MM.1S (cell line): ENCODE measurements around the gene ZNF665.

Source experiments
- DNase-seq: peaks from one replicate; pipeline ENCODE4 v3.0.0-alpha.2; 2015
- H2AFZ ChIP-seq: fragments of 300-600 bp; sonication (generic); 2 replicates; pipeline ENCODE4 v1.6.0; 2016; ENCODE audit warnings: antibody characterized with exemption, low read length
- H3F3A ChIP-seq: fragments of 300-600 bp; sonication (generic); 2 replicates; pipeline ENCODE4 v1.6.1; 2016; ENCODE audit warnings: mild to moderate bottlenecking, antibody characterized with exemption, low read length, moderate library complexity, mixed read lengths; ENCODE audit not compliant: insufficient read depth
- H3K27ac ChIP-seq: fragments of 300-600 bp; sonication (generic); 2 replicates; pipeline ENCODE4 v1.5.1; 2016; ENCODE audit warnings: mild to moderate bottlenecking, low read length
- H3K27me3 ChIP-seq: fragments of 300-600 bp; sonication (generic); replicated peaks from 2 replicates; pipeline ENCODE4 v1.6.0; 2016; ENCODE audit warnings: low read length; ENCODE audit not compliant: insufficient read depth
- H3K36me3 ChIP-seq: fragments of 300-600 bp; sonication (generic); replicated peaks from 2 replicates; pipeline ENCODE4 v1.6.1; 2016; ENCODE audit warnings: mild to moderate bottlenecking, low read length, mixed read lengths; ENCODE audit not compliant: insufficient read depth
- H3K4me1 ChIP-seq: fragments of 300-600 bp; sonication (generic); 2 replicates; pipeline ENCODE4 v1.6.1; 2016; ENCODE audit warnings: low read length, mixed read lengths
- H3K4me2 ChIP-seq: fragments of 300-600 bp; sonication (generic); 2 replicates; pipeline ENCODE4 v1.6.0; 2016; ENCODE audit warnings: low read depth, low read length
- H3K4me3 ChIP-seq: fragments of 300-600 bp; sonication (generic); 2 replicates; pipeline ENCODE4 v1.5.1; 2016; ENCODE audit warnings: low read length, mixed read lengths
- H3K79me2 ChIP-seq: fragments of 300-600 bp; sonication (generic); 2 replicates; pipeline ENCODE4 v1.6.1; 2016; ENCODE audit warnings: mixed run types, low read length, mixed read lengths
- H3K9ac ChIP-seq: fragments of 300-600 bp; sonication (generic); 2 replicates; pipeline ENCODE4 v1.6.1; 2016; ENCODE audit warnings: low read length, mixed read lengths
- H3K9me2 ChIP-seq: fragments of 300-600 bp; sonication (generic); replicated peaks from 2 replicates; pipeline ENCODE4 v1.6.1; 2016; ENCODE audit warnings: mild to moderate bottlenecking, low read length, mixed read lengths; ENCODE audit not compliant: insufficient read depth
- H3K9me3 ChIP-seq: fragments of 300-600 bp; sonication (generic); replicated peaks from 2 replicates; pipeline ENCODE4 v1.6.1; 2016; ENCODE audit warnings: mild to moderate bottlenecking, low read length, mixed read lengths; ENCODE audit not compliant: insufficient read depth
- H4K20me1 ChIP-seq: fragments of 300-600 bp; sonication (generic); 2 replicates; pipeline ENCODE4 v1.6.1; 2016; ENCODE audit warnings: mild to moderate bottlenecking, low read length, moderate library complexity, mixed read lengths; ENCODE audit not compliant: insufficient read depth
- EZH2 ChIP-seq: fragments of 300-600 bp; sonication (generic); optimal IDR thresholded peaks from 2 replicates; pipeline ENCODE3; 2017; ENCODE audit warnings: low read depth, mild to moderate bottlenecking, antibody characterized with exemption, low read length, mixed read lengths
- EZH2phosphoT487 ChIP-seq: fragments of 300-600 bp; sonication (generic); IDR thresholded peaks from 2 replicates; pipeline ENCODE4 v1.6.1; 2018; ENCODE audit warnings: antibody characterized with exemption, low read length
- TF ChIP-seq, protein P1 (sequence below): fragments of 300-600 bp; sonication (generic); IDR thresholded peaks from 2 replicates; pipeline ENCODE4 v1.5.1; 2016; ENCODE audit warnings: antibody characterized with exemption, low read length, mixed read lengths

The ZNF665 gene

DNA sequence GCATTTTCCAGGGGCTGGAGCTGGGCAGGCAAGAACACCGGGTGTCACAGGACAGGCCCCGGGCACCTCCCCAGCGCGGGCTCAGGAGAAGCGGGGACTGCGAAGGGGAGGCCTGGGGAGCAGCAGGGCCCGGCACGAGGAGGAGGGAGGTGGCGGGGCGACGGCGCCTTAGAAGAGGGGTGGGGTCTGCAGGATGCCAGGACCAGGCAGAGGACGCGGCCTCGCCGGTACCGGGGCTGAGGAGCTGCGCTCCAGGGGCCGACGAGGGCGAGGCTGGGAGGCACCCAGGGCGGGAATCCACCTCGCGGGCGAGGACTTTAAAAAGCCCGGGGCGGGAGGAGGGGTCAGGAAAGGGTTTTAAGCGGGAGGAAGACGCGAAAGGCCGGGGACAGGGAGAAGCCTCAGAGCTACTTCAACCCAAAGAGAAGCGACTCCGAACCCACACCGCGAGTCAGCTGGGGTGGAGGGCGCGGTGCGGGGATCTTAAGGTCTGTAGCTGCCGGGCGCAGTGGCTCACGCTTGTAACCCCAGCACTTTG, 35.0 kb downstream of the ZNF665 start:
- Histone ChIP-seq H3K4me3 (no peak overlapping the region), H3K4me2 (no peak overlapping the region), H2AFZ (no peak overlapping the region), H3K36me3 (no peaks in the 10 kb centered on the region), H3K27ac (no peak overlapping the region), H3F3A (no peaks in the 10 kb centered on the region), H3K79me2 (no peaks in the 10 kb centered on the region), H3K9me3 (no peaks in the 10 kb centered on the region), H3K4me1 (no peaks in the 10 kb centered on the region), H3K9me2 (no peaks in the 10 kb centered on the region), H4K20me1 (no peaks in the 10 kb centered on the region), H3K9ac (no peak overlapping the region), H3K27me3 (no peaks in the 10 kb centered on the region)
- TF ChIP-seq, protein P1, sequence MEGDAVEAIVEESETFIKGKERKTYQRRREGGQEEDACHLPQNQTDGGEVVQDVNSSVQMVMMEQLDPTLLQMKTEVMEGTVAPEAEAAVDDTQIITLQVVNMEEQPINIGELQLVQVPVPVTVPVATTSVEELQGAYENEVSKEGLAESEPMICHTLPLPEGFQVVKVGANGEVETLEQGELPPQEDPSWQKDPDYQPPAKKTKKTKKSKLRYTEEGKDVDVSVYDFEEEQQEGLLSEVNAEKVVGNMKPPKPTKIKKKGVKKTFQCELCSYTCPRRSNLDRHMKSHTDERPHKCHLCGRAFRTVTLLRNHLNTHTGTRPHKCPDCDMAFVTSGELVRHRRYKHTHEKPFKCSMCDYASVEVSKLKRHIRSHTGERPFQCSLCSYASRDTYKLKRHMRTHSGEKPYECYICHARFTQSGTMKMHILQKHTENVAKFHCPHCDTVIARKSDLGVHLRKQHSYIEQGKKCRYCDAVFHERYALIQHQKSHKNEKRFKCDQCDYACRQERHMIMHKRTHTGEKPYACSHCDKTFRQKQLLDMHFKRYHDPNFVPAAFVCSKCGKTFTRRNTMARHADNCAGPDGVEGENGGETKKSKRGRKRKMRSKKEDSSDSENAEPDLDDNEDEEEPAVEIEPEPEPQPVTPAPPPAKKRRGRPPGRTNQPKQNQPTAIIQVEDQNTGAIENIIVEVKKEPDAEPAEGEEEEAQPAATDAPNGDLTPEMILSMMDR = no peak
- no peak for TF ChIP-seq EZH2phosphoT487
- TF ChIP-seq EZH2 = no peak
- DNase-seq = no peak

DNA sequence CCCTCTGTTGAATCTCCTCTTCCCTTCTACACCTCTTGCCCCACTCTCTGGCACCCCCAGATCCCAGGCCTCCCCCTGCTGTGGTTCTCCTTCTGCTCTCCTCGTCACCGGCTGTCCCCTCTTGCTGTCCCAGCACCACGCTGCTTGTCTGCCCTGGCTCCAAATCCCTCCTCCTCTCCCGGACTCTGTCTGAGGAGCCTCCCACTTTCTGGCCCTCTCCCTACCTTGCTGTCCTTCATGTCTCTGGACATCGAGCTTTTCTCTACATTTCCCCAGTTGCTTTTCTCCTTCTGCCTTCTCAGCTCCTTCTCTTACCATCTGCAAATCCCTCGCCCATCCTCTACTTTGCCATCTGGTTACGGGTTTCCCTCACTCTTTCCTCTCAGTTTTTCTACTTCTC, 35.5 kb downstream of the ZNF665 start:
- Histone ChIP-seq H4K20me1 (no peaks in the 10 kb centered on the region), H3K79me2 (no peaks in the 10 kb centered on the region), H3K4me2 (no peak overlapping the region), H3K9ac (no peak overlapping the region), H3K36me3 (no peaks in the 10 kb centered on the region), H3K27me3 (no peaks in the 10 kb centered on the region), H3K27ac (no peak overlapping the region), H3K9me2 (no peaks in the 10 kb centered on the region), H3K4me3 (no peak overlapping the region), H3K9me3 (no peaks in the 10 kb centered on the region), H3K4me1 (no peaks in the 10 kb centered on the region), H2AFZ (no peak overlapping the region), H3F3A (no peaks in the 10 kb centered on the region)
- TF ChIP-seq EZH2 (no peak), EZH2phosphoT487 (no peak)
- TF ChIP-seq, protein P1 = no peak
- no peak for DNase-seq

DNA sequence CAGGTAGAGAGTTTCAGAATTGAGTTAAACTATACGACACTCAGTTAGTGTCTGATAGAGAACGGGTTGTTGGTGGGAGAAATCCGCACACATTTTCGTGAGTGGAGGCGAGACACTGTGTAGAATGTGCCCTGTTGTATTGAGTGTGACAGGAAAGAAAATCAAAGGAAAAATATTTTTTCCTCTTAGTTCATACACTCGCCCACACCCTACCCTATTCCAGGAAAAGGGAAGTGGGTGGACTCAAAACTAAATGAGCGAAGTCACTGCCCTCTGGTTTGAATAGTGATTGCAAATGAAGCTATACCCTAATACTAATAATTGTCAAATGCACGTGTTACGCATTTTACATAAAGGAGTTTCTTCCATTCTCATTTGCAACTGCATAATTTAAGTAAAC, 36.3 kb downstream of the ZNF665 start:
- no peaks in the 10 kb centered on the region for H3K9me2 ChIP-seq
- H3K79me2 ChIP-seq = no peaks in the 10 kb centered on the region
- H3F3A ChIP-seq = no peaks in the 10 kb centered on the region
- no peaks in the 10 kb centered on the region for H3K27me3 ChIP-seq
- no peaks in the 10 kb centered on the region for H3K9me3 ChIP-seq
- H3K4me3 ChIP-seq = no peak overlapping the region
- H4K20me1 ChIP-seq = no peaks in the 10 kb centered on the region
- H3K9ac ChIP-seq = no peak overlapping the region
- no peak overlapping the region for H3K4me2 ChIP-seq
- TF ChIP-seq, protein P1 = no peak
- TF ChIP-seq EZH2phosphoT487 (no peak), EZH2 (no peak)
- no peak overlapping the region for H3K27ac ChIP-seq
- H3K36me3 ChIP-seq = no peaks in the 10 kb centered on the region
- no peak for DNase-seq
- H2AFZ ChIP-seq = no peak overlapping the region
- no peaks in the 10 kb centered on the region for H3K4me1 ChIP-seq
